Ectodermal cell (in vitro differentiated cells): ENCODE results near the gene CIBAR2.

Experiments
- H3K27ac ChIP-seq: 2 replicates; pipeline ENCODE4 v1.7.0; 2013; ENCODE audit warnings: mild to moderate bottlenecking, low read depth, low read length; ENCODE audit not compliant: insufficient read depth, poor library complexity, severe bottlenecking
- H3K27me3 ChIP-seq: 2 replicates; pipeline ENCODE4 v1.7.0; 2013; ENCODE audit warnings: mild to moderate bottlenecking, low read length; ENCODE audit not compliant: insufficient read depth, control insufficient read depth, poor library complexity, severe bottlenecking
- H3K36me3 ChIP-seq: one replicate; pipeline ENCODE4 v1.7.0; 2013; ENCODE audit warnings: low read length; ENCODE audit not compliant: control insufficient read depth, insufficient read depth
- H3K4me1 ChIP-seq: one replicate; pipeline ENCODE4 v1.7.0; 2013; ENCODE audit warnings: low read length; ENCODE audit not compliant: control insufficient read depth, insufficient read depth
- H3K4me3 ChIP-seq: 2 replicates; pipeline ENCODE4 v1.7.0; 2013; ENCODE audit warnings: low read depth, low read length, control low read depth; ENCODE audit not compliant: insufficient read depth
- H3K9me3 ChIP-seq: 2 replicates; pipeline ENCODE4 v1.7.0; 2013; ENCODE audit warnings: mild to moderate bottlenecking, low read length, moderate library complexity; ENCODE audit not compliant: control insufficient read depth
- WGBS, 2 experiments: methylation state at CpG; one replicate each; pipeline ENCODE4 v1.1.7; 2013; ENCODE audit warnings: missing lambda C conversion rate in 2 of 2; 5-methylcytosine and 5-hydroxymethylcytosine counted together

CIBAR2 gene

DNA sequence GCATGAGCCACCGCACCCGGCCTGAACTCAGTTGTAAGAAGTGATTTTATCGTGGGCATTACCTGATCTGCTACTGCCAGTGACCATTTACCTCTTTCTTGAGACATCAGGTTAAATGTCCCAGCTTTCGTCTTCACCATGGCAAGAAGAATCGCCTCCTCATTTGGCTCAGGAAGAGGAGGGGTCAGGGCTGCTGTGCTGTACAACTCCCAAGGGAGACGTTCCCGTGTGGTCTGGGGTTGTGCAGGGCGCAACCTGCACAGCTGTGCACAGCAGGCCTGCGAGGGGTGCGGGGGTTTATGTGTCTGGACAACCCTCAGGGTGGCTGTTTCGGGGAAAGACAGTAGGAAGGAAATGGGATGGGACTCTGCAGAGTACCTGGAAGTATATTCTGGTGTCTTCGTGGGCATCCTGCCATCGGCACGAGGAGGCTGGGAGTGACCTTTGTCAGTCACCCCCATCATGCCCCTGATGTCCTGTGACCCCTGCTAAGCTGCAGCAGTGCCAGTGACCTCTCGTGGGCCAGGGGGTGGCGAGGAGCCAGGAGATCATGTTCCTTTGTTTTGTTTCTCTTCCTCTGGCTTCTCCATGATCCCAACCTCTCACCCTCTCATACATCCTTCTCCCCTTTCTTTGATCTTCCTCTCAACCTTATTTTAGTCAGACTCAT is 27.3 kb downstream of the CIBAR2 start:
- WGBS, 2 experiments: 92% methylated on average over 16 of the region's 16 CpGs
- Histone ChIP-seq H3K27ac (no peak overlapping the region), H3K27me3 (peaks cover 33% of the 10 kb centered on the region), H3K36me3 (no peaks in the 10 kb centered on the region), H3K4me3 (no peak overlapping the region), H3K9me3 (no peaks in the 10 kb centered on the region), H3K4me1 (peaks cover 31% of the 10 kb centered on the region)

DNA sequence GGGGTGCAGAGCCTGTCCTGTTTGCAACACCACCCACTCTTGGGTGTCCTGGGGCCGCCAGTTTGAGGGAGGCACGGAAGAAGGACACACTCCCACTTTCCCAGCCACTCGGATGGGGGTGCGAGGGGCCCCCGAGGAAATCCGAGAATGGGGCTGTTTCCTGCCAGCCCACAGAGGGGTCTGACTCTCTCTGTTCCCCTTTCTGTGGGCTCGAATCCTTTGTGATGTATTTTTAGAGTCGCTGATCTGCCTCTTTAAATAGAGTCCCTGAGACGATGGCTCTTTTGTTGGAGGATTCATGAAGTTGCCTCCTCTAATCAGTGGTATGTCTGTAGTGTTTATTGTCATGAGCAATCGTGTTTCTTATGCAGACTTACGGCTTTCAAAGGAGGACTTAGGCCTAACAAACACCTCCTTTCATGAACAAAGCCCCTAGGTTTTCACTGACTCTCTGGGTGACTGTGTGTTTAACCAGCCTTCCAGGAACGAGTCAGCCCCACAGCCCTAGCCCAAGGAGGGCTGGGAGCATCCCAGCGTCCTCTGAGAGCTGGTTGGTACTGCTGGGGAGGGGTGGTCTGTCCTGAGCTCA is 29.1 kb downstream of the CIBAR2 start:
- 1 to 2% methylated on average over 13 of the region's 13 CpGs for WGBS, 2 experiments

DNA sequence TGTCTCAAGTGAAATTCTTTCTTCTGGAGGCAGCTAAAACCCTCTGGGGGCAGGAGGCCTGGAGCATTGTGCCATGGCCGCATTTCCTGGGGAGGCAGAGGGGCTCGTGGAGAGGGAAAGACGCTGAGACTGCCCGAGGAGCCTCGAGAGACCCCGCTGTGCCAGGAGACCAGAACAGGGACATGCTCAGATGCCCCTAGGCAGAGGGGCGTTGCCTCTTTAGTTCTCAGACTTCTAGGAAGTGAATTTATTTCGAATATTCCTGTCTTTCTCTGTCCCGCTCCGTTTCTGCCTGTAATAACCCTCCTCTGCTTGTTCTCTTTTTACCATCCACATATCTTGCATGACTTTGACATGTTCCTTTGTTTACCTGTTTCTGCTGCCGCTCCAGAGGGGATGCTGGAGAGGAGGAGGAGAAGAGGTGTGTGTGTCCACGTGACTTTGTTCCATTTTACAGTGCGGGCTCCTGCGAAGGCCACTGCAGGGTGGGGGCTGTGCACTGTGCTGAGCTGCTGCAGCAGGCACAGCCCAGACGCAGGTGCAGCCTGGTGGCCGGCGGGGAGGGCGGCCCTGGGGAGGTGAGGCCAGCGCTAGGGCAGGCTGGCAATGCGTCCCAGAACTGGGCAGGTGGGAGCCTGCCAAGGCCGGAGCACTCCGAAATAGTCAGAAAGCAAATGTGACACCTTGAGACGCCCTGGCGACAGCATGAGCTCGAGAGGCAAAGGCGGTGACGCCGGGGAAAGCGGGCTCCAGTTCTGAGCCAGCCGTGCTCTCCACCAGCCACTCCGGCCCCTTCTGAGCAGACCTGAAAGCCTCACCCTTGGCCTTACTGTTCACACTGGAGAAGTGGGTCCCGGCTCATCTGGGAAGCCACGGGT is 29.9 kb downstream of the CIBAR2 start:
- Histone ChIP-seq H3K9me3 (no peaks in the 10 kb centered on the region), H3K27me3 (peaks cover 33% of the 10 kb centered on the region), H3K4me1 (peaks cover 35% of the 10 kb centered on the region), H3K4me3 (no peak overlapping the region), H3K36me3 (no peaks in the 10 kb centered on the region), H3K27ac (peak overlapping the region; percentile 2)
- 6% methylated on average over 33 of the region's 33 CpGs for whole genome bisulfite sequencing, 2 experiments

More for the DNA sequence above, 29.1 kb downstream of the CIBAR2 start:
- H3K4me1 ChIP-seq: peaks cover 31% of the 10 kb centered on the region
- no peak overlapping the region for H3K4me3 ChIP-seq
- H3K9me3 ChIP-seq: no peaks in the 10 kb centered on the region
- peak overlapping the region; percentile 31 for H3K27ac ChIP-seq
- H3K36me3 ChIP-seq: no peaks in the 10 kb centered on the region
- peaks cover 33% of the 10 kb centered on the region for H3K27me3 ChIP-seq

DNA sequence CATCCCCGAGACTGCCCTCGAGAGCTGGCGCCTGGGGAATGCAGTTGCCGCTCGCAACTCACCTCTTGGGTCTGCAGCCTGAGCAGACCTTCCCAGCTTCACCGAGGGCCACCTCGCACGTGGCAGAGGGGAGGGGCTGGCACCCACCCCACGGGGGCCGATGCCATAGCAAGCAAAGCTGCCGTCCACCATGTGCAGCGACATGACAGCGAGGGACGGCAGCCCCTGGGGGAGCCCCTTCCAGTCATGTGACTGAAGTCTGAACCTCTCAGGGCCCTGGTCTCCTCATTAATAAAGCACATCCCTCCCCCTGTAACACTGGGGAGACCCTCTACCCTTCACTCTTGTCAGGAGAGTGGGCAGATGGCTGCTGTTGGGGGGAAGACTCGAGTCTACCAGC is 30.5 kb downstream of the CIBAR2 start:
- WGBS, 2 experiments: 53 to 60% methylated on average over 15 of the region's 15 CpGs
- no peaks in the 10 kb centered on the region for H3K36me3 ChIP-seq
- peaks cover 34% of the 10 kb centered on the region for H3K27me3 ChIP-seq
- no peak overlapping the region for H3K27ac ChIP-seq
- peaks cover 40% of the 10 kb centered on the region for H3K4me1 ChIP-seq
- no peaks in the 10 kb centered on the region for H3K9me3 ChIP-seq
- no peak overlapping the region for H3K4me3 ChIP-seq

DNA sequence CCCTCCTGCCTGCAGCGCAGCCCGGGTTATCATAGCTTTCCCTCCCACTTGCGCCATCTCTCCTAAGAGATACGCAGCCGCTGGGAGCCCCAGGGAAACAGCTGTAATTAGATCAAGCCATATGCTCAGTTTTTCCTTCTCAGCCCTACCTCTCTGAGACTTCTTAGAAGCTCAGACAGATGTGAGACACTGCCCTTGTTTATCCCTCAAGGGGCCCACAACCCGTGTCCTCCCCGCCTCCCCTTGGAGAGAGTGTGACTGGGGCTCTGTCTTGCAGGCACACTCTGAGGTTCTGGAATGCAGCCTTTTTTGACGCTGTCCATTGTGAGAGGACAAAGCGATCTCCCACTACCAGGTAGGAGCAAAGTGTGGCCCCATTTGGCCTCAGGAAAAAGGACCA is 31.2 kb downstream of the CIBAR2 start:
- peaks cover 40% of the 10 kb centered on the region for H3K4me1 ChIP-seq
- peaks cover 36% of the 10 kb centered on the region for H3K27me3 ChIP-seq
- H3K4me3 ChIP-seq: no peak overlapping the region
- WGBS, 2 experiments: 53 to 56% methylated on average over 9 of the region's 9 CpGs
- peak overlapping the region; percentile 27 for H3K27ac ChIP-seq
- H3K9me3 ChIP-seq: no peaks in the 10 kb centered on the region
- H3K36me3 ChIP-seq: no peaks in the 10 kb centered on the region

DNA sequence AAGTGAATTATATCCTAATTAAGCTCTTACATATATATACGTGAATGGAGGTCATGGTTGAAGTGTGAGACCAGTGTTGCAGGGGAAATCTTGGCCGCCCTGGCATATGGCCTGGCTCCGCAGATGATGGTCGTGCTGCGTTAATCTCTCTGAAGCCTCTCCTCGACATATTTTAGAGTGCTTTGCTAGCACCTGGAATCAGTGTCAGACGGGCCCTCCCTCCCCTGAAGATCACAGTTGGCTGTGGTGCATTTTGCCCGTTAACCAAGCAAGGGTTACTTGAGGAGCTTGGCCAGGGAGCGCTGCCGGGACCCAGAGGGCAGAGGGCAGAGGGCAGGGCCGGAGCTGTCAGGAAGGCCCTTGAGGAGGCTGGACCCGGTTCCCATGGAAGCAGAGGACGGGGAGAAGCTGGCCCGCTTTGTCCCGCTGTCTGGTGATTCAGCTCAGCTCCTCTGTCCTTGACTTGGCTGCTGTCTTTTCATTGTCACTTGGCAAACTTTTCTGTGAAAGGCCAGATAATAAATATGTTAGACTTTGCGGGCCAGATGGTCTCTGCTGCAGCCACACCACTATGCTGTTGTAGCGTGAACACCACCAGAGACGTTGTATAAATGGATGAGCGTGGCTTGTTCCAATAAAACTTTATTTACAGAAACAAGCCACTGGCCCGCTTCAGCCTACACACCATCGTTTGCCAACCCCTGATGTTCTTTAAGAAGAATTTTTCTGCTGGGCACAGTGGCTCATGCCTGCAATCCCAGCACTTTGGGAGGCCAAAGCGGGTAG is 32.3 kb downstream of the CIBAR2 start:
- H3K27ac ChIP-seq: no peak overlapping the region
- H3K27me3 ChIP-seq: peaks cover 33% of the 10 kb centered on the region
- 85 to 89% methylated on average over 22 of the region's 22 CpGs for WGBS, 2 experiments
- no peaks in the 10 kb centered on the region for H3K9me3 ChIP-seq
- H3K36me3 ChIP-seq: no peaks in the 10 kb centered on the region
- peaks cover 40% of the 10 kb centered on the region for H3K4me1 ChIP-seq
- no peak overlapping the region for H3K4me3 ChIP-seq

DNA sequence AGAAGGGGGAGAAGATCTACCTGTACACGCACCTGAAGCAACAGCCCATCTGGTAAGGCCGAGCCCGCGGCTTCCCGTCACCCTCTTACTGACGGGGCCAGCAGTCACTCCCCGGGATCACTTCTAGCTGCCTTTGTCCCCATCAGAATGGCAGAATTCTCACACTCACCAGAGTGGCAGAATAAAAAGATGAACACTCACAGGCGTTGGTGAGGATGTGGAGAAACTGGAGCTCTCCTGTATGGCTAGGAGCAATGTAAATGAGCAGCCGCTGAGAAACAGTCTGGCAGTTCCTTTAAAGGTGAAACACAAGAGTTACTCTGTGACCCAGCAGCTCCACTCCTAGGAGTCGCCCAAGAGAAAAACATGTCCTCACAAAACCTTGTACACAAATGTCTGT is 33.3 kb downstream of the CIBAR2 start:
- no peaks in the 10 kb centered on the region for H3K36me3 ChIP-seq
- WGBS, 2 experiments: 96% methylated on average over 10 of the region's 10 CpGs
- no peak overlapping the region for H3K4me3 ChIP-seq
- H3K4me1 ChIP-seq: peaks cover 40% of the 10 kb centered on the region
- H3K27ac ChIP-seq: no peak overlapping the region
- H3K27me3 ChIP-seq: peaks cover 30% of the 10 kb centered on the region
- H3K9me3 ChIP-seq: no peaks in the 10 kb centered on the region

DNA sequence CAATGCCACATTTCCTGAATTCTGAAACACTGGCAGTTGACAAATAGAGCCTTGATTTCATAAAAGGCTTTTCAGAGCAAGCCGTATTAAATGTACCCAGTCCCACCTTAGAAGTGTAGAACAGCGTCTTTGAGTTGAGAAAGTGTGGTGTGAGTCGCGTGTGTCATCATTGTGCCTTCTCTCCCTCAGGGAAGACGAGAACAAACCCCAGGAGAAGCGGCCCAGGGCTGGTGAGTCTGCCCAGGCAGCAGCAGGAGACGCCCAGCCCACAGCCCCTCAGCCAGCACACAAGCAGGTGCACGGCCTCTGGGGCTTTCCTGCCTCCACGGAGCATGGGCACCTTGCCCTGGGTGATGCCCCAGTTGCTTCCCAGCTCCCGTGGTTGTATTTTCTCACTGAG is 34.0 kb downstream of the CIBAR2 start:
- H3K4me3 ChIP-seq: no peak overlapping the region
- H3K27ac ChIP-seq: no peak overlapping the region
- H3K9me3 ChIP-seq: no peaks in the 10 kb centered on the region
- no peaks in the 10 kb centered on the region for H3K36me3 ChIP-seq
- H3K4me1 ChIP-seq: peaks cover 33% of the 10 kb centered on the region
- WGBS, 2 experiments: 91 to 94% methylated on average over 10 of the region's 10 CpGs
- peaks cover 24% of the 10 kb centered on the region for H3K27me3 ChIP-seq

DNA sequence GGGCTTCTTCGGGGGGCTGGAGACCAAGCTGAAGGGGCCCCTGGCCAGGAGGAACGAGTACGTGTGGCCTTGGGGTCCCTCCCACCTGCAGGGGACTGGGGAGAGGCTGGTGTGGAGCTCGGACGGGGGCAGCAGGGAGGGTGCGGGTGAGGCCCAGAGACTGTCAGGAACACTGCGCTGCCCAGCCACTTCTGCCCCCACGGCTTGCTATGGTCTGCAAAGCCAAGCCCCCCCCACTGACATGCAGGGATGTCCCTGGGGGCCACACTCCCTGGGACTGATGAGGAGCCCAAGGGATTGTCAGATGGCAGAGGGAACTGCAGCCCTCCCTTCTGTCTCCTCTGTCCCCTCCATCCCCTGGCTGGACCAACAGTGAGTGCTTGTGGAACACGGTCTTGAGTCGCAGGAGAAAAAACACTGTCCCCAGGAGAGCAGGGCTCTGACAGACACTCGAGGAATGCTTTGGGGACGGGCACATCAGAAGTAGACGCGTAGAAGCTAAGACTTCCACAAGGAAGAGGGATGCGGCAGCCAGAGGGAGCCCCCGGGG is 34.6 kb downstream of the CIBAR2 start:
- no peaks in the 10 kb centered on the region for H3K36me3 ChIP-seq
- no peaks in the 10 kb centered on the region for H3K9me3 ChIP-seq
- no peak overlapping the region for H3K4me3 ChIP-seq
- peaks cover 18% of the 10 kb centered on the region for H3K27me3 ChIP-seq
- H3K27ac ChIP-seq: no peak overlapping the region
- WGBS, 2 experiments: 85 to 88% methylated on average over 16 of the region's 16 CpGs
- peaks cover 27% of the 10 kb centered on the region for H3K4me1 ChIP-seq
